ENCODE results near the gene ETV7. TPM values are rescaled to one million over a fixed set of nuclear protein-coding genes. Genes with fewer than 3 reads are reported as not detected.
A peak's percentile ranks its signal among the peaks of the same experiment; 100 is the strongest.

ETV7 gene
- under 1 TPM; 0.67 to 0.99 TPM for total RNA-seq

DNA sequence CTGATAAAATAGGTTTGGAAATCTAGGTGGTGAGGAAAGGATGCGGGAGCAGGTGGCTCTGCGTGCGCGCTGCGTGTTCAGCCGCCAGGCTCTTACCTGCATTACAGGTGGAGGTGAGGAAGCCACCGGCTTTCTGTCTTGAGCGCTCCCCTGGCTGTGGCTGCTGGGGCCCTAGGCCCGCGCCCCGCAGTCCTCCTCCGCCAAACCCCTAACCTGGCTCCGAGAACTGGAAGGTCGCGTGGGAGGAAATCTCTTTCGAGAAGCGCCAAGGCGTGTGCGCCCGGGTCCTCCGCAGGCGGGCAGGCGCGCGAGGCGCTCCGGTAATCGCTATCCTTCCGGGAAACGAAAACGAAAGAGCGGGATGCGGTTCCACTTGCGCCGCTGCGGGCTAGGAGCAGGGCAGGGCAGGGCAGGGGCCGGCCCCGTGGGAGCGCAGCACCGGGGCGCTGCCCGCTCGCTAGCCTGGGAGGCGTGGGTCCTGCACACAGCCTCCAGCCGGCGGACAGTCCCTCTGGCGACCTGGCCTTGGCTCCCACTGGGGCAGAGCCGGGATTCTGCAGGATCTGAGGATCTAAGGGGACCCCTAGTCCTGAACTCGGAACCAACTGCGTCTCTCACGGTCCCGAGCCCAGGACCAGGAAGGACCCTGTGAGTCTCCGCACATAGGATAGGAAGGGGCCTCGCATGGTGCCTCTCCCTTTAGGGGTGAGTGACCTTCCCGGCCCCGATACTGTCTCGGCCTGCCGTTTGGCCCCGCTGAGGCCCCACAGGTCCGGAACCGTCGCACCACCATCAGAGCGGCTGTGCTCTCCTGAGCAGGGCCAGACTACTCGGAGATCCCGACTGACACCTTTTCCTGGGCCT lies at the start of gene ETV7:
TSS of gene ETV7 (minus strand) at position 230 of the 864 bp plus-strand sequence. CDS start at position 102, 128 bp downstream.
- DNase-seq, result peak; percentile 59
- Mint-ChIP-seq H3K4me1 (ENCODE audit: low read depth) (peaks cover 34% of the 10 kb centered on the region), H3K4me3 (peak within 1 kb of the TSS; percentile 68), H3K9me3 (no peaks in the 10 kb centered on the region), H3K27ac (no peak within 1 kb of the TSS), H3K36me3 (ENCODE audit: low read depth) (no peaks in the 10 kb centered on the region), H3K27me3 (ENCODE audit: low read depth) (peaks cover 11% of the 10 kb centered on the region)
- intact Hi-C loops (cut with micrococcal nuclease), result no loop called here
- CTCF ChIA-PET, result interaction anchor here (1.0 kb wide), 1 partner anchor 39 kb away, joined by 3 read pairs; no protein-coding TSS in a partner anchor

- intact Hi-C loops (cut with micrococcal nuclease), result no loop called here
- no peak overlapping the region for H3K27ac Mint-ChIP-seq
Observed at GRCh38 chr6:36436466-36436865, 49.0 kb upstream of the ETV7 start.

GRCh38 chr6:36432151-36432671 lies 44.7 kb upstream of the ETV7 start:
- Mint-ChIP-seq H3K4me3 (no peak overlapping the region), H3K27me3 (ENCODE audit: low read depth) (no peaks in the 10 kb centered on the region), H3K4me1 (ENCODE audit: low read depth) (peaks cover 7% of the 10 kb centered on the region), H3K36me3 (ENCODE audit: low read depth) (no peaks in the 10 kb centered on the region), H3K27ac (no peak overlapping the region), H3K9me3 (no peaks in the 10 kb centered on the region)
- no peak for DNase-seq
- intact Hi-C loops (cut with micrococcal nuclease), result no loop called here
- CTCF ChIA-PET, result no interaction called here

More at GRCh38 chr6:36436466-36436865, 49.0 kb upstream of the ETV7 start:
- Mint-ChIP-seq H3K4me3 (no peak overlapping the region), H3K27me3 (ENCODE audit: low read depth) (no peaks in the 10 kb centered on the region), H3K36me3 (ENCODE audit: low read depth) (no peaks in the 10 kb centered on the region), H3K9me3 (no peaks in the 10 kb centered on the region), H3K4me1 (ENCODE audit: low read depth) (peaks cover 16% of the 10 kb centered on the region)
- no peak for DNase-seq
- CTCF ChIA-PET, result no interaction called here

GRCh38 chr6:36431197-36431596 lies 43.7 kb upstream of the ETV7 start:
- no peak overlapping the region for H3K27ac Mint-ChIP-seq
- CTCF ChIA-PET, result no interaction called here

DNA sequence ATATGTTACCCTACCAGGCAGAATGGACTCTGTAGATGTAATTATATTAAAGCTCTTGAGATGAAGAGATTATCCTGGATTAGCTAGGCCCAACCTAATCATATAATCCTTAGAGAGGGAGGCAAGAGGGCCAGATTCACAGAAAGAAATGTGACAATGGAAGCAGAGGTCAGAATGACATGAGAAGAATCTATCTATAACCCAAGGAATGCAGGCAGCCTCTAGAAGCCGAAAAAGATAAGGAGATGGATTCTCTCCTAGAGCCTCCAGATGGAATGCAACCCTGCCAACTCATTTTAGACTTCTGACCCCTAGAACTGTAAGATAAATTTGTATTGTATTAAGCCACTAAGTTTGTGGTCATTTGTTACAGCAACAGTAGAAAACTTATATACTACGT lies 42.9 kb upstream of the ETV7 start:
- Mint-ChIP-seq H3K36me3 (ENCODE audit: low read depth) (no peaks in the 10 kb centered on the region), H3K27ac (no peak overlapping the region), H3K27me3 (ENCODE audit: low read depth) (no peaks in the 10 kb centered on the region), H3K9me3 (no peaks in the 10 kb centered on the region), H3K4me3 (no peak overlapping the region), H3K4me1 (ENCODE audit: low read depth) (peaks cover 4% of the 10 kb centered on the region)
- CTCF ChIA-PET, result interaction anchor here (0.8 kb wide), 1 partner anchor 11 kb away, joined by 3 read pairs; no protein-coding TSS in a partner anchor
- intact Hi-C loops (cut with micrococcal nuclease), result no loop called here
- no peak for DNase-seq

More at GRCh38 chr6:36431197-36431596, 43.7 kb upstream of the ETV7 start:
- no peak overlapping the region for H3K4me3 Mint-ChIP-seq
- intact Hi-C loops (cut with micrococcal nuclease), result no loop called here
- no peaks in the 10 kb centered on the region for H3K36me3 Mint-ChIP-seq (ENCODE audit: low read depth)
- DNase-seq, result no peak
- H3K9me3 Mint-ChIP-seq, result no peaks in the 10 kb centered on the region
- H3K4me1 Mint-ChIP-seq (ENCODE audit: low read depth), result peaks cover 5% of the 10 kb centered on the region
- no peaks in the 10 kb centered on the region for H3K27me3 Mint-ChIP-seq (ENCODE audit: low read depth)

- intact Hi-C loops (cut with micrococcal nuclease), result no loop called here
- H3K9me3 Mint-ChIP-seq, result no peaks in the 10 kb centered on the region
- no peak for DNase-seq
- CTCF ChIA-PET, result no interaction called here
- H3K4me1 Mint-ChIP-seq (ENCODE audit: low read depth), result peaks cover 7% of the 10 kb centered on the region
- H3K4me3 Mint-ChIP-seq, result no peak overlapping the region
- no peaks in the 10 kb centered on the region for H3K27me3 Mint-ChIP-seq (ENCODE audit: low read depth)
- H3K27ac Mint-ChIP-seq, result no peak overlapping the region
- no peaks in the 10 kb centered on the region for H3K36me3 Mint-ChIP-seq (ENCODE audit: low read depth)
Observed at GRCh38 chr6:36428911-36429310, 41.4 kb upstream of the ETV7 start.

DNA sequence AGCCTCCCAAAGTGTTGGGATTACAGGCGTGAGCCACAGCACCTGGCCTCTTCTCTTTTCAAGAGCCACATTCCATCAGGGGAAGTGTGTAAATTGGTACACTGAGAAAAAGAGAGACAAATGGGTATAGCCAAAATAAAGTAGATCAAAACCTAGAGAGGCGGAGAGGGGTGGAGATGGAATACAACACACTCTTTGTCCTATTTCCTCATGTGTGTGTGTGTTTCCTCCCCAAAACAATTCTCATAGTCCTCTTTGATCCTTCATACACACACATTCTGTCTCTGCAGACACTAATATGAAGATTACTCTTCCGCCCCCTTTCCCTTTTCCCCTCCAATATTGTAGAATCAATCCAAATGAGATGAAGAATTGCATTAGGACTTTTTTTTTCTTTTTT lies 39.2 kb upstream of the ETV7 start:
- no peaks in the 10 kb centered on the region for H3K36me3 Mint-ChIP-seq (ENCODE audit: low read depth)
- H3K4me1 Mint-ChIP-seq (ENCODE audit: low read depth), result peaks cover 15% of the 10 kb centered on the region
- H3K27ac Mint-ChIP-seq, result no peak overlapping the region
- H3K4me3 Mint-ChIP-seq, result no peak overlapping the region
- no peak for DNase-seq
- H3K27me3 Mint-ChIP-seq (ENCODE audit: low read depth), result no peaks in the 10 kb centered on the region
- no peaks in the 10 kb centered on the region for H3K9me3 Mint-ChIP-seq
- intact Hi-C loops (cut with micrococcal nuclease), result no loop called here
- CTCF ChIA-PET, result no interaction called here

- intact Hi-C loops (cut with micrococcal nuclease), result loop anchor here (1.0 kb wide), 6 partner anchors 18 to 336 kb away; partner anchors contain the start of genes SRSF3 and STK38
- CTCF ChIA-PET, result interaction anchor here (0.6 to 1.5 kb wide), 9 partner anchors 12 to 337 kb away, joined by 3 to 7 read pairs (median 3); partner anchors contain the start of gene KCTD20
- Mint-ChIP-seq H3K9me3 (no peaks in the 10 kb centered on the region), H3K27ac (peak overlapping the region; percentile 95), H3K4me3 (peak overlapping the region; percentile 89), H3K27me3 (ENCODE audit: low read depth) (no peaks in the 10 kb centered on the region), H3K36me3 (ENCODE audit: low read depth) (no peaks in the 10 kb centered on the region), H3K4me1 (ENCODE audit: low read depth) (peaks cover 15% of the 10 kb centered on the region)
- peak; percentile 99 for DNase-seq
Observed at GRCh38 chr6:36423101-36423824, 35.8 kb upstream of the ETV7 start.

DNA sequence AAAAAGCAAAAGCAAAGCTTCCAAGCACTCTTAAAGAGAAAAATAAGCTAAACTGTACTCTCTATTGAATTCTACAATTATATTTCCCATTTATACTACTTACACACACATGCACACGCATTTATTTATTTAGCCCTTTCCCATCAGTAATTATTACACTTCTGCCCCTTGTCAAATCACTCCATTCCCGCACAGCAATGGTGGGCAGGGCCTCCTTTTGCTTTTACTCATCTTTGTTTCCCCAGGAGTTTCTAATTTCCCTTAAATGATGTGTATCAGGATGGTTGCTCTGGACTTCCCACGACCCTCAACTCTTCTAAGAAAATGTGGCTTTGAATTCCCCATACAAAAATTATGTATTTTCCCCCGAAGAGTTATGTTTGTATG lies 35.2 kb upstream of the ETV7 start:
- H3K9me3 Mint-ChIP-seq, result no peaks in the 10 kb centered on the region
- DNase-seq, result no peak
- H3K4me1 Mint-ChIP-seq (ENCODE audit: low read depth), result peaks cover 15% of the 10 kb centered on the region
- intact Hi-C loops (cut with micrococcal nuclease), result loop anchor here (1.0 kb wide), 6 partner anchors 19 to 337 kb away; partner anchors contain the start of genes SRSF3 and STK38
- no peaks in the 10 kb centered on the region for H3K36me3 Mint-ChIP-seq (ENCODE audit: low read depth)
- peak overlapping the region; percentile 89 for H3K4me3 Mint-ChIP-seq
- no peaks in the 10 kb centered on the region for H3K27me3 Mint-ChIP-seq (ENCODE audit: low read depth)
- H3K27ac Mint-ChIP-seq, result peak overlapping the region; percentile 95
- CTCF ChIA-PET, result interaction anchor here (0.7 to 1.5 kb wide), 5 partner anchors 13 to 337 kb away, joined by 3 to 7 read pairs (median 4); partner anchors contain the start of gene KCTD20

DNA sequence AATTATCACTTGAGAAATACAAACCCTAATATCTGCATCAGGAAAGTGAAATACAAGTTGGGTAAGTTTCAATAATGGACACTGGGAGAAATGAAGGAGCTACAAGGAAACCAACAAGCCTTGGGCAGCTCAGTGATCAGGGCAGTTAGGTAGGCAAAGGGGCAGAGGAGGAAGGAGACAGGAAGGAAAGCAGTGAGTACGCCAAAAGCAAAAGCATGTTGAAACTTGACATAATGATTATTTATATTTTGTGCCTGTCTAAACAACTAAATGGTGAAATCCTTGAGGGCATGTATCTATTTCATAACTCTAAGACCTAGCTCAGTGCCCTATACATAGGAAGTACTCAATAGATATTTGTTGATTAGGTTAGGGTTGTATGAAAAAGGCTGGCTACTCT lies 31.8 kb upstream of the ETV7 start:
- H3K4me3 Mint-ChIP-seq, result no peak overlapping the region
- DNase-seq, result no peak
- intact Hi-C loops (cut with micrococcal nuclease), result no loop called here
- no peaks in the 10 kb centered on the region for H3K36me3 Mint-ChIP-seq (ENCODE audit: low read depth)
- H3K27ac Mint-ChIP-seq, result no peak overlapping the region
- no peaks in the 10 kb centered on the region for H3K27me3 Mint-ChIP-seq (ENCODE audit: low read depth)
- CTCF ChIA-PET, result interaction anchor here (1.1 kb wide), 1 partner anchor 93 kb away, joined by 7 read pairs; no protein-coding TSS in a partner anchor
- H3K9me3 Mint-ChIP-seq, result no peaks in the 10 kb centered on the region
- peaks cover 15% of the 10 kb centered on the region for H3K4me1 Mint-ChIP-seq (ENCODE audit: low read depth)

DNA sequence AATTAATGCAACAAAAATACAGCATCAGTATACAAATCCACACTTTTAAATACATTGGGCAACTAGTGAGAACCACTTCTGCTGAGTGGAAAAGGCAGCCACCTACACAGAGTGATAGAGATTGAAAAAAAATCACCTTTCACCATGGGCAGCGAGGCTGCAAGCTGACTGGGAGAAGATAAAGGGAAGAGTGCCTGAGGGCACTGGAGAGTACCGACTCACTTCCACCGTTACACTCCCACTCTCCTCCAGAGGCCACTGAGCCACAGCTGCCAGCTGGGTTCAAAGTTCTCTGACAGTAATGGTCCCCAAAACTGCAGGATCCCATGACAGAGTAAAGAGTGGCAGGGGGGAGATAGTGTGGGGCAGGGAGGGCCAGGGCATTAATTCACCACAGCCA lies 31.1 kb upstream of the ETV7 start:
- intact Hi-C loops (cut with micrococcal nuclease), result no loop called here
- no peak overlapping the region for H3K27ac Mint-ChIP-seq
- DNase-seq, result no peak
- CTCF ChIA-PET, result interaction anchor here (1.1 kb wide), 1 partner anchor 94 kb away, joined by 7 read pairs; no protein-coding TSS in a partner anchor
- H3K4me3 Mint-ChIP-seq, result no peak overlapping the region
- no peaks in the 10 kb centered on the region for H3K27me3 Mint-ChIP-seq (ENCODE audit: low read depth)
- no peaks in the 10 kb centered on the region for H3K9me3 Mint-ChIP-seq
- no peaks in the 10 kb centered on the region for H3K36me3 Mint-ChIP-seq (ENCODE audit: low read depth)
- peaks cover 9% of the 10 kb centered on the region for H3K4me1 Mint-ChIP-seq (ENCODE audit: low read depth)

DNA sequence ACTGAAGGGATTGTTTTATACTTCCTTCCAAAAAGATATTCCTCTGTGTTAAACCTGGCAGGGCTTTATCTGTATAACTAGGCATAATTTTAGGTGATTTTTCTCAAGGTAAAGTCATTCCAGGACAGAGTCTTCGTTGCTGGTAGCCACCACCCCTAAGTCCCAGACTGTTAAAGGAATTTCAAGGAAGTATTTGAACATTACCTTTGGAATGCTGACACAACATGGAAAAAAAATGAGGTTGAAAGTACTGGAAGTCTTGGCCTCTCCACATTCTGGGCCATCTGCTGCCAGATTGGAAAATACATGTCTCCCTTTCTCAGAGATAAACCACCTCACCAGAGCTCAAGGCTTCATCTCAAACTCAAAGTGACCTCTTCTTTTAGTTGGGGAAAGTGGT lies 27.0 kb upstream of the ETV7 start:
- Mint-ChIP-seq H3K4me3 (no peak overlapping the region), H3K4me1 (ENCODE audit: low read depth) (no peaks in the 10 kb centered on the region)

More for the DNA sequence above, 27.0 kb upstream of the ETV7 start:
- H3K9me3 Mint-ChIP-seq, result peaks cover 4% of the 10 kb centered on the region
- H3K36me3 Mint-ChIP-seq (ENCODE audit: low read depth), result peaks cover 2% of the 10 kb centered on the region
- no peak overlapping the region for H3K27ac Mint-ChIP-seq
- no peak for DNase-seq
- intact Hi-C loops (cut with micrococcal nuclease), result no loop called here
- H3K27me3 Mint-ChIP-seq (ENCODE audit: low read depth), result no peaks in the 10 kb centered on the region
- CTCF ChIA-PET, result no interaction called here

All from activated naive CD4-positive, alpha-beta T cell treated with anti-CD3 and anti-CD28 coated beads for 36 hours (primary cell).